CD14-positive monocyte (primary cell): Measurements from ENCODE around the gene NEO1. TPM values are rescaled to one million over a fixed set of nuclear protein-coding genes. Genes with fewer than 3 reads are reported as not detected.

ENCODE experiments used
- DNase-seq, 3 donors: peaks; one replicate each; pipeline ENCODE4 v3.0.0-alpha.2; 2011 to 2022
- H2AFZ ChIP-seq: 2 replicates; pipeline ENCODE4 v1.6.0; 2012; ENCODE audit warnings: mild to moderate bottlenecking, low read depth, low read length, inconsistent platforms; ENCODE audit not compliant: insufficient read depth, poor library complexity, severe bottlenecking
- H3K27ac ChIP-seq, 2 donors: 1 replicate in 1 of 2; 2 replicates in 1 of 2; pipeline ENCODE4 v1.5.1; 2012 to 2013; ENCODE audit warnings: low read length in 2 of 2, control low read depth in 1 of 2, inconsistent platforms in 1 of 2, low read depth in 1 of 2, mild to moderate bottlenecking in 1 of 2
- H3K27me3 ChIP-seq, 2 donors: one replicate each; pipeline versions ENCODE4 v1.6.0 to v1.6.1; 2011 to 2013; ENCODE audit warnings: low read length in 2 of 2; ENCODE audit not compliant: control insufficient read depth in 2 of 2, insufficient read depth in 2 of 2
- H3K36me3 ChIP-seq, 2 donors: replicated peaks in 1 of 2; 1 replicate in 1 of 2; 2 replicates in 1 of 2; pipeline versions ENCODE4 v1.5.1 to v1.6.1; 2012 to 2013; ENCODE audit warnings: low read length in 2 of 2, control low read depth in 1 of 2, inconsistent platforms in 1 of 2, mild to moderate bottlenecking in 1 of 2; ENCODE audit not compliant: insufficient read depth in 2 of 2, control insufficient read depth in 1 of 2
- H3K4me1 ChIP-seq, 2 donors: 1 replicate in 1 of 2; 2 replicates in 1 of 2; pipeline versions ENCODE4 v1.5.1 to v1.6.1; 2012 to 2013; ENCODE audit warnings: low read length in 2 of 2, control low read depth in 1 of 2, inconsistent platforms in 1 of 2, mild to moderate bottlenecking in 1 of 2, moderate library complexity in 1 of 2; ENCODE audit not compliant: insufficient read depth in 2 of 2, control insufficient read depth in 1 of 2
- H3K4me2 ChIP-seq: replicated peaks from 2 replicates; pipeline ENCODE3; 2012; ENCODE audit warnings: low read length, moderate library complexity, mild to moderate bottlenecking; ENCODE audit not compliant: poor library complexity, severe bottlenecking; ENCODE audit errors: extremely low read depth
- H3K4me3 ChIP-seq, 3 experiments: fragments of 200-600 bp in 1 of 3; sonication (generic) in 1 of 3; replicated peaks in 1 of 3; 1 replicate in 2 of 3; 2 replicates in 1 of 3; pipeline ENCODE4 v1.5.1; 2011 to 2013; ENCODE audit warnings: low read length in 3 of 3, mild to moderate bottlenecking in 3 of 3, control low read depth in 2 of 3, low read depth in 2 of 3, inconsistent platforms in 1 of 3, moderate library complexity in 1 of 3
- H3K79me2 ChIP-seq: 2 replicates; pipeline ENCODE4 v1.6.0; 2012; ENCODE audit warnings: mild to moderate bottlenecking, control low read depth, inconsistent platforms, low read length, moderate library complexity; ENCODE audit not compliant: insufficient read depth
- H3K9ac ChIP-seq: 2 replicates; pipeline ENCODE4 v1.6.0; 2017; ENCODE audit warnings: low read length, mild to moderate bottlenecking; ENCODE audit not compliant: insufficient read depth, poor library complexity, severe bottlenecking
- H3K9me3 ChIP-seq, 2 donors: replicated peaks in 1 of 2; 1 replicate in 1 of 2; 2 replicates in 1 of 2; pipeline versions ENCODE4 v1.5.1 to v1.6.1; 2012 to 2013; ENCODE audit warnings: low read length in 2 of 2, control low read depth in 1 of 2; ENCODE audit not compliant: control insufficient read depth in 1 of 2, insufficient read depth in 1 of 2
- H4K20me1 ChIP-seq: 2 replicates; pipeline ENCODE4 v1.6.0; 2012; ENCODE audit warnings: mild to moderate bottlenecking, low read length, control low read depth, moderate library complexity; ENCODE audit not compliant: insufficient read depth
- H3K27ac Mint-ChIP-seq, 7 donors: one replicate each; pipeline ENCODE4 v1.8.0; 2020; ENCODE audit warnings: mild to moderate bottlenecking in 7 of 7, mixed read lengths in 7 of 7, moderate library complexity in 6 of 7, inconsistent platforms in 2 of 7
- H3K27me3 Mint-ChIP-seq, 3 donors: one replicate each; pipeline ENCODE4 v1.8.0; 2021 to 2022; ENCODE audit warnings: low read depth in 3 of 3, mild to moderate bottlenecking in 3 of 3, mixed read lengths in 3 of 3, moderate library complexity in 3 of 3, inconsistent platforms in 1 of 3
- H3K36me3 Mint-ChIP-seq, 2 donors: one replicate each; pipeline ENCODE4 v1.8.0; 2020; ENCODE audit warnings: mixed read lengths in 2 of 2, inconsistent platforms in 1 of 2, mild to moderate bottlenecking in 1 of 2
- H3K4me1 Mint-ChIP-seq: one replicate; pipeline ENCODE4 v1.8.0; 2020; ENCODE audit warnings: mild to moderate bottlenecking, mixed read lengths
- H3K4me3 Mint-ChIP-seq, 2 donors: one replicate each; pipeline ENCODE4 v1.8.0; 2020; ENCODE audit warnings: mild to moderate bottlenecking in 2 of 2, mixed read lengths in 2 of 2, moderate library complexity in 1 of 2
- H3K9me3 Mint-ChIP-seq, 7 donors: one replicate each; pipeline ENCODE4 v1.8.0; 2020 to 2022; ENCODE audit warnings: mixed read lengths in 7 of 7, mild to moderate bottlenecking in 6 of 7, moderate library complexity in 6 of 7, inconsistent platforms in 2 of 7
- CTCF ChIP-seq: fragments of 200-600 bp; IDR thresholded peaks from one replicate; pipeline ENCODE4 v1.8.0; 2022; ENCODE audit warnings: antibody characterized with exemption, mild to moderate bottlenecking
- WGBS: methylation state at CpG from one replicate; pipeline ENCODE4 v1.1.5; 2013; ENCODE audit warnings: missing lambda C conversion rate; ENCODE audit not compliant: insufficient coverage; 5-methylcytosine and 5-hydroxymethylcytosine counted together
- intact Hi-C, 2 donors: fragments of 100-400 bp; cut with micrococcal nuclease; formaldehyde crosslinking; loops; one replicate each; pipeline versions ENCODE4 v1.15.0 to v1.15.1; 2023
- polyA plus RNA-seq, 3 donors: library from polyadenylated mRNA; depleted of rRNA in 1 of 3; unstranded in 2 of 3; stranded (reverse) in 1 of 3; fragments of 300-500 nt in 2 of 3; fragments of >200 nt in 1 of 3; fragmentation: Illumina TruSeq in 2 of 3; gene quantifications; 1 replicate in 2 of 3; 2 replicates in 1 of 3; pipeline ENCODE4 v1.2.3, GENCODE V29; 2012 to 2021

The NEO1 gene
- polyA plus RNA-seq, 3 donors, result 0.03 to 0.06 TPM; not detected in 1

GRCh38 chr15:73341886-73342600 is 289.8 kb downstream of the NEO1 start:
- TF ChIP-seq CTCF, result no peak
- no peak for DNase-seq
- H3K4me2 ChIP-seq, result no peak overlapping the region

GRCh38 chr15:73344056-73344455 is 291.8 kb downstream of the NEO1 start:
- Mint-ChIP-seq H3K4me3 (no peak overlapping the region), H3K9me3 (peaks cover 0 to 13% (median 5%) of the 10 kb centered on the region in 7 donors), H3K27me3 (peaks cover 15% of the 10 kb centered on the region in 3 donors), H3K36me3 (no peaks in the 10 kb centered on the region), H3K27ac (no peak overlapping the region), H3K4me1 (no peaks in the 10 kb centered on the region)
- no peak for DNase-seq
- no peak for TF ChIP-seq CTCF
- H3K36me3 ChIP-seq, result no peaks in the 10 kb centered on the region
- peaks cover 0 to 4% of the 10 kb centered on the region in 2 donors for H3K9me3 ChIP-seq
- H4K20me1 ChIP-seq, result no peaks in the 10 kb centered on the region
- peaks cover 0 to 2% of the 10 kb centered on the region in 2 donors for H3K27me3 ChIP-seq
- no peaks in the 10 kb centered on the region for H3K4me1 ChIP-seq
- no peak overlapping the region for H3K9ac ChIP-seq
- H3K27ac ChIP-seq, result no peak overlapping the region
- no peak overlapping the region for H3K4me2 ChIP-seq
- WGBS, result 85% methylated on average over 3 of the region's 3 CpGs
- no peaks in the 10 kb centered on the region for H3K79me2 ChIP-seq
- H2AFZ ChIP-seq, result no peak overlapping the region
- intact Hi-C loops, result no loop called here
- no peak overlapping the region for H3K4me3 ChIP-seq

More at GRCh38 chr15:73341886-73342600, 289.8 kb downstream of the NEO1 start:
- no peaks in the 10 kb centered on the region for H3K4me1 ChIP-seq
- H3K9ac ChIP-seq, result no peak overlapping the region
- no peak overlapping the region for H3K4me3 ChIP-seq
- H3K36me3 Mint-ChIP-seq, result no peaks in the 10 kb centered on the region
- H3K27me3 ChIP-seq, result no peaks in the 10 kb centered on the region
- no peaks in the 10 kb centered on the region for H3K79me2 ChIP-seq
- peaks cover 10 to 11% (median 11%) of the 10 kb centered on the region in 3 donors for H3K27me3 Mint-ChIP-seq
- peaks cover 0 to 13% (median 5%) of the 10 kb centered on the region in 7 donors for H3K9me3 Mint-ChIP-seq
- intact Hi-C loops, result no loop called here
- H3K27ac Mint-ChIP-seq, result no peak overlapping the region
- no peaks in the 10 kb centered on the region for H3K4me1 Mint-ChIP-seq
- WGBS, result 97% methylated on average over 10 of the region's 14 CpGs
- no peak overlapping the region for H3K4me3 Mint-ChIP-seq
- H2AFZ ChIP-seq, result no peak overlapping the region
- peaks cover 0 to 4% of the 10 kb centered on the region in 2 donors for H3K9me3 ChIP-seq
- H3K36me3 ChIP-seq, result no peaks in the 10 kb centered on the region
- H3K27ac ChIP-seq, result no peak overlapping the region
- no peaks in the 10 kb centered on the region for H4K20me1 ChIP-seq
